Heart right ventricle (tissue), 16 donors: ENCODE data around the gene PNKD. TPM values are rescaled to one million over a fixed set of nuclear protein-coding genes. Genes with fewer than 3 reads are reported as not detected.

ENCODE experiments used
- ATAC-seq, 8 donors: fragments of 200-7000 bp; cut with Tn5 transposase; one replicate each; pipeline ENCODE4 v1.9.1; 2020; ENCODE audit warnings: mild to moderate bottlenecking in 8 of 8, moderate library complexity in 8 of 8, moderate number of reproducible peaks in 1 of 8
- DNase-seq, 2 donors: peaks; one replicate each; pipeline ENCODE4 v3.0.0-alpha.2; 2020
- H3K27ac ChIP-seq, 10 donors: fragments of 200-600 bp; sonication (generic) in 2 of 10; one replicate each; pipeline versions ENCODE4 v1.5.0 to v1.8.0; 2020 to 2022; ENCODE audit warnings: mild to moderate bottlenecking in 3 of 10
- H3K27me3 ChIP-seq, 7 donors: fragments of 200-600 bp; one replicate each; pipeline ENCODE4 v1.8.0; 2021 to 2022; ENCODE audit warnings: mild to moderate bottlenecking in 2 of 7
- H3K36me3 ChIP-seq, 9 donors: fragments of 200-600 bp; sonication (generic) in 1 of 9; one replicate each; pipeline versions ENCODE4 v1.5.0 to v1.8.0; 2020 to 2022; ENCODE audit warnings: mild to moderate bottlenecking in 2 of 9
- H3K4me1 ChIP-seq, 9 donors: fragments of 200-600 bp; sonication (generic) in 1 of 9; one replicate each; pipeline versions ENCODE4 v1.5.0 to v1.8.0; 2020 to 2022; ENCODE audit warnings: mild to moderate bottlenecking in 4 of 9
- H3K4me3 ChIP-seq, 10 donors: fragments of 200-600 bp; sonication (generic) in 2 of 10; one replicate each; pipeline versions ENCODE4 v1.5.0 to v1.8.0; 2020 to 2022; ENCODE audit warnings: mild to moderate bottlenecking in 7 of 10, moderate library complexity in 2 of 10
- H3K9me3 ChIP-seq, 11 donors: fragments of 200-600 bp in 10 of 11; sonication (generic) in 2 of 11; one replicate each; pipeline versions ENCODE4 v1.5.0 to v1.8.0; 2013 to 2022; ENCODE audit warnings: mild to moderate bottlenecking in 2 of 11, control low read depth in 1 of 11, moderate library complexity in 1 of 11
- WGBS, 2 donors: extraction: QIAGEN DNeasy Blood & Tissue Kit; methylation state at CpG; one replicate each; pipeline ENCODE4 v1.1.7; 2013; ENCODE audit warnings: inconsistent platforms in 1 of 2; 5-methylcytosine and 5-hydroxymethylcytosine counted together
- intact Hi-C, 10 donors: fragments of 100-400 bp; cut with DNase I; formaldehyde crosslinking; loops; one replicate each; pipeline versions ENCODE4 v1.11.1 to v1.14.2; 2022
- long read RNA-seq, 3 donors: library from polyadenylated mRNA; unstranded; transcript quantifications; one replicate each; pipeline ENCODE4 v2.0.0, GENCODE V29; 2020 to 2021
- polyA plus RNA-seq, 2 donors: library from polyadenylated mRNA; stranded (reverse); fragments of 200-250 nt; gene quantifications; one replicate each; pipeline ENCODE4 v1.2.3, GENCODE V29; 2013
- total RNA-seq, 10 donors: library from RNA; stranded (reverse); fragmentation: NEBNext Ultra II Directional in 3 of 10; extraction: Animal tissue kit (Norgen Biotek cat#: 25700) in 3 of 10; gene quantifications; one replicate each; pipeline versions ENCODE4 v1.2.1 to v1.2.4, GENCODE V29; 2021 to 2023
- TF ChIP-seq, protein P1 (sequence below), 9 donors: fragments of 200-600 bp; sonication (generic) in 2 of 9; IDR thresholded peaks; one replicate each; pipeline versions ENCODE4 v1.5.0 to v1.8.0; 2021 to 2022; ENCODE audit warnings: antibody characterized with exemption in 9 of 9, mild to moderate bottlenecking in 5 of 9, moderate library complexity in 1 of 9
- donor health status: Arrhythmogenic right ventricular cardiomyopathy.
- donor health status: ischemic (EF 13 %, LVEDD 7.1; RV severe dilation, severe dysfunction).
- donor health status: healthy with polysubstance abuse.
- donor health status: DM: no; HTN: yes; CAD: no.
- donor health status: DM: no; HTN: no; CAD: no.
- donor health status: ischemic (EF 25% LVEDD 6.9; RV normal size, moderate dysfunction).
- donor health status: ischemic (EF 25% LVEDD 5.7; RV mildly dilated, moderate dysfunction).
- donor health status: healthy.
- donor health status: DM: yes; HTN: yes; CAD: no.
- donor health status: Ischemic cardiomyopathy.
- donor health status: ischemic (EF 35%, LVEDD 5.7; RV mildly dilated, moderate dysfunction).
- donor health status: nonischemic (EF 11% LVEDD 7.7; RV severe dilation, severe dysfunction).
- donor health status: DM: yes; HTN: yes; CAD: no.
- donor health status: PGD.
- donor health status: ischemic (EF 29% LVEDD 5.4; RV normal size, mild dysfunction).
- donor health status: nonischemic (EF 23%, LVEDD 6.1; RV moderate dilation, normal function).

PNKD gene, protein sequence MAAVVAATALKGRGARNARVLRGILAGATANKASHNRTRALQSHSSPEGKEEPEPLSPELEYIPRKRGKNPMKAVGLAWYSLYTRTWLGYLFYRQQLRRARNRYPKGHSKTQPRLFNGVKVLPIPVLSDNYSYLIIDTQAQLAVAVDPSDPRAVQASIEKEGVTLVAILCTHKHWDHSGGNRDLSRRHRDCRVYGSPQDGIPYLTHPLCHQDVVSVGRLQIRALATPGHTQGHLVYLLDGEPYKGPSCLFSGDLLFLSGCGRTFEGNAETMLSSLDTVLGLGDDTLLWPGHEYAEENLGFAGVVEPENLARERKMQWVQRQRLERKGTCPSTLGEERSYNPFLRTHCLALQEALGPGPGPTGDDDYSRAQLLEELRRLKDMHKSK
- total RNA-seq (10 to 100 TPM; 56.9 to 91.1 (median 74.2) TPM), polyA plus RNA-seq (100 to 1,000 TPM in 1 of 2 donors, 10 to 100 TPM in 1; 76.7 to 138 TPM)
- long read RNA-seq, donor 1, transcript PNKD-201 (3 exons, 758 nt): major isoform, 95 of 120 reads
- long read RNA-seq, donor 1, partial matches to known transcripts: 0 of 120 reads
- long read RNA-seq, donor 1, other reads (novel, unspliced or antisense): 22 of 120 reads
- long read RNA-seq, donor 2, transcript PNKD-201 (3 exons, 758 nt): major isoform, 103 of 129 reads
- long read RNA-seq, donor 2, partial matches to known transcripts: 1 of 129 reads
- long read RNA-seq, donor 2, other reads (novel, unspliced or antisense): 20 of 129 reads
- long read RNA-seq, donor 3, transcript PNKD-201 (3 exons, 758 nt): major isoform, 9 of 24 reads
- long read RNA-seq, donor 3, partial matches to known transcripts: 1 of 24 reads
- long read RNA-seq, donor 3, other reads (novel, unspliced or antisense): 14 of 24 reads

DNA sequence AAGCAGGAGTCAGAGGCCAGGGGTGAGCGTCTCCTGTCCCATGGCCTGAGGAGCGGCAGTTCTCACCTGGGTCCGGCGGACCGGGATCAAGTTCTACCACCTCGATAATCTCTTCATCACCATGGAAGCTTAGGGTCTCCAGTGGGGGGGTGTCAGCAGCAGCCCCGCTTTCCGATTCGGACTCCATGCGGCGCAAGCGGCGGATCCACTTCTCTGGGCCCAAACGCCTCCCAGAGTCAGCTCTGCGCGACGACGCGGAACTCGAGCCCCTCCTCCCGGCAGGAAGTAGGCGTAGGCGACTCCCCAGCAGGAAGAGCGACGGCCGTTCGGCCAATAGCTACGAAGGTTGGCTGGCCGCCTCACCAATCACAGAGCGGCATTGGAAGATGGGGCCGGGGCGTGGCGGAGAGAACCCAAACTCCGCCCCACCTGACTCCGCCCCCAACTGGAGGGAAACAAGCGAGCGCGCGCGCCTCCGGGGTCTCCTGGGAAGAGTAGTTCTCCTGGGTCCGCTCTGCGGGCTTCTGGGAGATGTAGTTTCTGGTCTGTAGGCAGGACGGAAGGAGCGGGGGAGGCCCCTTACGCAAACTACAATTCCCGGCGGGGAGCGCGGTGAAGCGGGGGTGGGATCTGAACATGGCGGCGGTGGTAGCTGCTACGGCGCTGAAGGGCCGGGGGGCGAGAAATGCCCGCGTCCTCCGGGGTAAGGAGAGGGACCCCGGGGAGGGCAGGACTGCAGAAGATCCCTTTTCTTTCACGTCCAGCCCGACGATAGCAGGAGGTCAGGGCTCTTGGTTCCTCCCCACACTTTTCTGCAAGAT lies at the start of gene PNKD, which contains the start of gene AAMP:
PNKD (plus strand) TSS at position 620 of the 821 bp plus-strand sequence; CDS start at position 637, 17 bp downstream.
AAMP (minus strand) TSS at position 238 of the 821 bp plus-strand sequence; CDS start at position 187, 51 bp downstream.
- Histone ChIP-seq H3K4me3 (peak within 1 kb of the TSS; percentile 72 to 97 (median 90)), H3K9me3 (no peaks in the 10 kb centered on the region), H3K4me1 (peaks cover 17 to 64% (median 47%) of the 10 kb centered on the region in 9 donors), H3K36me3 (peaks cover 0 to 59% (median 38%) of the 10 kb centered on the region in 9 donors), H3K27me3 (no peaks in the 10 kb centered on the region), H3K27ac (peak within 1 kb of the TSS; percentile 62 to 93 (median 88))
- peak; percentile 92 to 96 (median 95) for ATAC-seq
- intact Hi-C loops: loop anchor here in 6 of 10 donors (1.0 to 10.0 kb wide), 8 partner anchors 17 to 385 kb away; partner anchors contain the start of genes CTDSP1 (in 6 of the 6), ARPC2 (in 3 of the 6), BCS1L (in 1 of the 6) and TMBIM1 (in 1 of the 6)
- TF ChIP-seq, protein P1, sequence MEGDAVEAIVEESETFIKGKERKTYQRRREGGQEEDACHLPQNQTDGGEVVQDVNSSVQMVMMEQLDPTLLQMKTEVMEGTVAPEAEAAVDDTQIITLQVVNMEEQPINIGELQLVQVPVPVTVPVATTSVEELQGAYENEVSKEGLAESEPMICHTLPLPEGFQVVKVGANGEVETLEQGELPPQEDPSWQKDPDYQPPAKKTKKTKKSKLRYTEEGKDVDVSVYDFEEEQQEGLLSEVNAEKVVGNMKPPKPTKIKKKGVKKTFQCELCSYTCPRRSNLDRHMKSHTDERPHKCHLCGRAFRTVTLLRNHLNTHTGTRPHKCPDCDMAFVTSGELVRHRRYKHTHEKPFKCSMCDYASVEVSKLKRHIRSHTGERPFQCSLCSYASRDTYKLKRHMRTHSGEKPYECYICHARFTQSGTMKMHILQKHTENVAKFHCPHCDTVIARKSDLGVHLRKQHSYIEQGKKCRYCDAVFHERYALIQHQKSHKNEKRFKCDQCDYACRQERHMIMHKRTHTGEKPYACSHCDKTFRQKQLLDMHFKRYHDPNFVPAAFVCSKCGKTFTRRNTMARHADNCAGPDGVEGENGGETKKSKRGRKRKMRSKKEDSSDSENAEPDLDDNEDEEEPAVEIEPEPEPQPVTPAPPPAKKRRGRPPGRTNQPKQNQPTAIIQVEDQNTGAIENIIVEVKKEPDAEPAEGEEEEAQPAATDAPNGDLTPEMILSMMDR (IDR thresholded peaks at IDR 0.05): peak in 7 of 9 donors; percentile 4 to 54 (median 44)
- WGBS, 2 donors: 0% methylated on average over 63 to 64 of the region's 64 CpGs
- DNase-seq: peak; percentile 100

DNA sequence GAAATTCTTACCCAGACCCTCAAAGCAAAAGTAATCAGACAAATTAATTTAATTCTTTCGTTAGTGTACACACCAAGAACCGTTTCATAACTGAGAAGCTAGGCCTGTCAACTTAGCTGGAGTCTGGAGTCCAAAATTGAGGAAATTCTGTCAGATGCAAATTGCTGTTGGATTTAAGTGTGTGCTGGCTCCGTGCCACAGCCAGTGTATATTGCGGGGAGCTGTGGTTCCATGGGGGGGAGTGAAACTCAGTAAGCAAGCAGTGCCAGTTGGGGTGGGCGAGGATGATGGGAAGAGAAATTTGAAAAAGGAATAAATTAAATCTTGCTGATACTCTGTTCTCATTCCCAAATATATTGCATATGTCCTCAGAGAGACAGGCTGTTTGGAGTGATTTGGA lies 49.3 kb upstream of the PNKD start:
- 61 to 65% methylated on average over 5 of the region's 5 CpGs for WGBS, 2 donors
- intact Hi-C loops: loop anchor here in 1 of 10 donors (5.0 kb wide), 1 partner anchor 36 kb away; no protein-coding TSS in a partner anchor
- H3K4me3 ChIP-seq: peak overlapping the region in 1 of 10 donors; percentile 97
- TF ChIP-seq, protein P1 (IDR thresholded peaks at IDR 0.05): no peak
- ATAC-seq (no peak), DNase-seq (peak in 1 of 2 donors; percentile 18)
- peak overlapping the region in 2 of 10 donors; percentile 23 to 99 for H3K27ac ChIP-seq
- H3K27me3 ChIP-seq: no peaks in the 10 kb centered on the region
- H3K9me3 ChIP-seq: no peaks in the 10 kb centered on the region
- peaks cover 0 to 71% (median 11%) of the 10 kb centered on the region in 9 donors for H3K36me3 ChIP-seq
- H3K4me1 ChIP-seq: peaks cover 11 to 85% (median 69%) of the 10 kb centered on the region in 9 donors

DNA sequence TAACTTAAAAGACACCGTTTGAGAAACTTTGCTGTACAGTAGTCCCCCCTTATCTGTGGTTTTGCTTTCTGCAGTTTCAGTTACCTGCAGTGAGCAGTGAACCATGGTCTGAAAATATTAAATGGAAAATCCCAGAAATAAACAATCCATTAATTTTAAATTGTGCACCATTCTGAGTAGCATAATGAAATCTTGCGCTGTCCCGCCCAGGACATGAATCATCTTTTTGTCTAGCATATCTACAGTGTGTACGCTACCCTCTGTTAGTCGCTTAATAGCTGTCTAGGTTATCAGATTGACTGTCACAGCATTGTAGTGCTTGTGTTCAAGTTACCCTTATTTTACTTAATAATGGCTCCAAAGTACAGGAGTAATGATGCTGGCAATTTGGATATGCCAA lies 47.3 kb upstream of the PNKD start:
- DNase-seq (no peak), ATAC-seq (no peak)
- Histone ChIP-seq H3K36me3 (peaks cover 0 to 91% (median 20%) of the 10 kb centered on the region in 9 donors), H3K9me3 (no peaks in the 10 kb centered on the region), H3K27ac (peak overlapping the region in 1 of 10 donors; percentile 27), H3K4me3 (no peak overlapping the region), H3K27me3 (no peaks in the 10 kb centered on the region), H3K4me1 (peaks cover 11 to 97% (median 65%) of the 10 kb centered on the region in 9 donors)
- intact Hi-C loops: loop anchor here in 1 of 10 donors (5.0 kb wide), 1 partner anchor 34 kb away; no protein-coding TSS in a partner anchor
- TF ChIP-seq, protein P1 (IDR thresholded peaks at IDR 0.05): no peak
- 84 to 87% methylated on average over 5 of the region's 5 CpGs for WGBS, 2 donors
